ENCODE measurements around the gene OPN4.

DNA sequence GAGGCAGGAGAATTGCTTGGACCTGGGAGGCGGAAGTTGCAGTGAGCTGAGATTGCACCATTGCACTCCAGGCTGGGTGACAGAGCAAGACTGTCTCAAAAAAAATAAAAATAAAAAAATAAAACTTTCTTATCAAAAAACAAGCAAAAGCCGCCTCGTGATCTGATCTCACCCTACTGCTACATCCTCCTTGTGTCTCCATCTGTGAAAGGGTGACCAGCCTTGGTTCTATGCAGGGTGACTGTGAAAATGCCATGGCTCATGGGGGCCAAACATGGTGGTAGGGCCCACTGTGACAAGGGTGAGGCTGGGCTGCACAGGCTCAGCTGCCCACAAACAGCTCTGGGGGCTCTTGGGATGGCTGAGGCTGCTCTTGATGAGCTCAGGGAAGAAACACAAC lies 968 bp upstream of the OPN4 start:
- no peak for TF ChIP-seq CTCF (IDR thresholded peaks at IDR 0.05)
- no peak for TF ChIP-seq TEAD4 (IDR thresholded peaks at IDR 0.05; ENCODE audit: borderline replicate concordance, insufficient read depth)
- TF ChIP-seq TAF1 (IDR thresholded peaks at IDR 0.05; ENCODE audit: borderline replicate concordance, low read depth, low read length), result no peak
